Astrocyte (in vitro differentiated cells and primary cell): Measurements from ENCODE around the gene KASH5.

Source experiments
- EZH2 ChIP-seq: IDR thresholded peaks from 2 replicates; pipeline ENCODE4 v1.6.1; 2012; ENCODE audit warnings: mild to moderate bottlenecking, low read length, inconsistent platforms; ENCODE audit not compliant: insufficient read depth
- TF ChIP-seq, protein P1 (sequence below): IDR thresholded peaks from 2 replicates; pipeline ENCODE4 v1.5.1; 2011; ENCODE audit warnings: low read depth, mild to moderate bottlenecking, inconsistent platforms, low read length, moderate library complexity; ENCODE audit not compliant: insufficient read depth

DNA sequence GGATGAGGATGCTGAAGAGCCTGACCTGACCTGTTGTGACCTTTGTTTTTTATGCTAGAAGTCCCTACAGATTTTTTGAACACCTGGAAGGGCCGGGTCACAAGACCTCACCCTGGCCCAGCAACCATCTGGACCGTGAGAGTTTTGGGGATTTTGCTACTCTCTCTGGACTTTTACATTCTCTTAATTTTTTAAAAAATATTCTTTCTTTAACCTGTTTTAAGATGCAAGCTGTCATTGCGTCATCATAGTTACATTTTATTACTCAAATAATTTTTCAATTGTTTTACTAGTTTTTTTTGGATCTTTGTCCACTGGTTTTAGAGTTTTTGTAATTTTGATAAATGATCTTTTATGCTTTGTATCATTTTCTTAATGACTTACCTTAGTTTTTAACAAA is 16.9 kb upstream of the KASH5 start:
- TF ChIP-seq, protein P1, sequence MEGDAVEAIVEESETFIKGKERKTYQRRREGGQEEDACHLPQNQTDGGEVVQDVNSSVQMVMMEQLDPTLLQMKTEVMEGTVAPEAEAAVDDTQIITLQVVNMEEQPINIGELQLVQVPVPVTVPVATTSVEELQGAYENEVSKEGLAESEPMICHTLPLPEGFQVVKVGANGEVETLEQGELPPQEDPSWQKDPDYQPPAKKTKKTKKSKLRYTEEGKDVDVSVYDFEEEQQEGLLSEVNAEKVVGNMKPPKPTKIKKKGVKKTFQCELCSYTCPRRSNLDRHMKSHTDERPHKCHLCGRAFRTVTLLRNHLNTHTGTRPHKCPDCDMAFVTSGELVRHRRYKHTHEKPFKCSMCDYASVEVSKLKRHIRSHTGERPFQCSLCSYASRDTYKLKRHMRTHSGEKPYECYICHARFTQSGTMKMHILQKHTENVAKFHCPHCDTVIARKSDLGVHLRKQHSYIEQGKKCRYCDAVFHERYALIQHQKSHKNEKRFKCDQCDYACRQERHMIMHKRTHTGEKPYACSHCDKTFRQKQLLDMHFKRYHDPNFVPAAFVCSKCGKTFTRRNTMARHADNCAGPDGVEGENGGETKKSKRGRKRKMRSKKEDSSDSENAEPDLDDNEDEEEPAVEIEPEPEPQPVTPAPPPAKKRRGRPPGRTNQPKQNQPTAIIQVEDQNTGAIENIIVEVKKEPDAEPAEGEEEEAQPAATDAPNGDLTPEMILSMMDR, result no peak
- TF ChIP-seq EZH2, result no peak
